GM21367 (cell line): Measurements from ENCODE around the gene OR4C16.

ENCODE experiments used
- ATAC-seq: cut with Tn5 transposase; IDR thresholded peaks from one replicate; pipeline ENCODE4 v1.9.1; 2021; ENCODE audit not compliant: unreplicated experiment

OR4C16 gene, protein sequence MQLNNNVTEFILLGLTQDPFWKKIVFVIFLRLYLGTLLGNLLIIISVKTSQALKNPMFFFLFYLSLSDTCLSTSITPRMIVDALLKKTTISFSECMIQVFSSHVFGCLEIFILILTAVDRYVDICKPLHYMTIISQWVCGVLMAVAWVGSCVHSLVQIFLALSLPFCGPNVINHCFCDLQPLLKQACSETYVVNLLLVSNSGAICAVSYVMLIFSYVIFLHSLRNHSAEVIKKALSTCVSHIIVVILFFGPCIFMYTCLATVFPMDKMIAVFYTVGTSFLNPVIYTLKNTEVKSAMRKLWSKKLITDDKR

GRCh38 chr11:55571828-55572227, at the start of gene OR4C16:
OR4C16 (plus strand) TSS chr11:55572128; CDS start chr11:55572128, 0 bp downstream.
- ATAC-seq, result no peak

- ATAC-seq, result no peak
Measured at GRCh38 chr11:55554169-55554568, 17.8 kb upstream of the OR4C16 start, which contains the start of gene OR4C15. OR4C15 (plus strand) TSS chr11:55554469; CDS start chr11:55554469, 0 bp downstream.

- ATAC-seq, result no peak
Measured at GRCh38 chr11:55572548-55572947, 620 bp downstream of the OR4C16 start.

DNA sequence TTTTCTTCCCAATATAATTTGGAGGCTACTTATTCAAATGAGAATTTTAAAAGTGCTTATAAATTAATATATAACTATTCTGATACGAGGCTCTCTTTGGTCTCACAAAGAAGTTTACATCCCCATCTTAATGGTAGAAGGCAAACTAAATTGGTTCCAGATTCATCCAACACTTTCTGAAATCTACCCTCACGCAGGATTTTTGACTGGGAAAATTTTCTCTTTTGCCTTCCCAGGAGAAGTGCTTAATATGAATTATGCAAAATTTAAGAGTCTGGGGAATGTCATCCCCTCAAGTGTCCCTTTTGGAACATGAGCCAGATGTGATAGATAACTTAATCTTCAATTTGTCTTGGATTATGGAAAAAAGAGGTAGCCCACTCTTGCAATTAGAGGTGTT, 35.6 kb downstream of the OR4C16 start, which contains the start of gene OR4C11:
OR4C11 (minus strand) TSS at position 101 of the 400 bp plus-strand sequence. CDS start 3,272 bp downstream, outside the sequence.
- no peak for ATAC-seq
